Activated naive CD4-positive, alpha-beta T cell treated with anti-CD3 and anti-CD28 coated beads, Interleukin-2, amount 10 ng/mL, durations not matched to agents 7 days and 5 days (primary cell): ENCODE data around the gene PRTN3.

Experiments used
- CTCF ChIA-PET: fragments of 350-600 bp; sonication (Branson Sonifier 250); formaldehyde crosslinking; loops from one replicate; lab custom pipeline; 2021; ENCODE audit warnings: antibody characterized with exemption; lab: Charles Lee
- DNase-seq: peaks from one replicate; pipeline ENCODE4 v3.0.0-alpha.2; 2020
- H3K27ac Mint-ChIP-seq: one replicate; pipeline ENCODE4 v1.8.0; 2021; ENCODE audit warnings: mild to moderate bottlenecking, moderate library complexity, mixed read lengths
- H3K27me3 Mint-ChIP-seq: one replicate; pipeline ENCODE4 v1.8.0; 2021; ENCODE audit warnings: mild to moderate bottlenecking, mixed read lengths
- H3K36me3 Mint-ChIP-seq: one replicate; pipeline ENCODE4 v1.8.0; 2021; ENCODE audit warnings: mixed read lengths
- H3K4me1 Mint-ChIP-seq: one replicate; pipeline ENCODE4 v1.8.0; 2021; ENCODE audit warnings: mixed read lengths
- H3K4me3 Mint-ChIP-seq: one replicate; pipeline ENCODE4 v1.8.0; 2021; ENCODE audit warnings: mild to moderate bottlenecking, moderate library complexity, mixed read lengths
- H3K9me3 Mint-ChIP-seq: one replicate; pipeline ENCODE4 v1.8.0; 2021; ENCODE audit warnings: mixed read lengths

The PRTN3 gene

GRCh38 chr19:807627-808422, 33.0 kb upstream of the PRTN3 start:
- DNase-seq = no peak
- Mint-ChIP-seq H3K4me3 (no peak overlapping the region), H3K4me1 (peaks cover 12% of the 10 kb centered on the region), H3K9me3 (no peaks in the 10 kb centered on the region), H3K27me3 (no peaks in the 10 kb centered on the region), H3K36me3 (peaks cover 49% of the 10 kb centered on the region), H3K27ac (peak overlapping the region; percentile 64)
- CTCF ChIA-PET = no interaction called here

- Mint-ChIP-seq H3K4me1 (peaks cover 9% of the 10 kb centered on the region), H3K36me3 (peaks cover 46% of the 10 kb centered on the region), H3K27me3 (no peaks in the 10 kb centered on the region), H3K4me3 (no peak overlapping the region), H3K27ac (no peak overlapping the region), H3K9me3 (no peaks in the 10 kb centered on the region)
- CTCF ChIA-PET = no interaction called here
- no peak for DNase-seq
These were observed 32.4 kb upstream of the PRTN3 start for GRCh38 chr19:808423-808775.

- H3K36me3 Mint-ChIP-seq = peaks cover 48% of the 10 kb centered on the region
- H3K4me3 Mint-ChIP-seq = no peak overlapping the region
- no peaks in the 10 kb centered on the region for H3K27me3 Mint-ChIP-seq
- peaks cover 7% of the 10 kb centered on the region for H3K4me1 Mint-ChIP-seq
- no peak for DNase-seq
- H3K27ac Mint-ChIP-seq = no peak overlapping the region
- no peaks in the 10 kb centered on the region for H3K9me3 Mint-ChIP-seq
- CTCF ChIA-PET = no interaction called here
These were observed 30.5 kb upstream of the PRTN3 start for GRCh38 chr19:810077-810855.

GRCh38 chr19:810883-811489, 29.8 kb upstream of the PRTN3 start:
- Mint-ChIP-seq H3K36me3 (peaks cover 48% of the 10 kb centered on the region), H3K9me3 (no peaks in the 10 kb centered on the region), H3K4me1 (peaks cover 7% of the 10 kb centered on the region), H3K27ac (no peak overlapping the region), H3K4me3 (no peak overlapping the region), H3K27me3 (no peaks in the 10 kb centered on the region)
- CTCF ChIA-PET = no interaction called here
- no peak for DNase-seq

- Mint-ChIP-seq H3K4me1 (peaks cover 7% of the 10 kb centered on the region), H3K36me3 (peaks cover 51% of the 10 kb centered on the region), H3K27ac (no peak overlapping the region), H3K9me3 (no peaks in the 10 kb centered on the region), H3K27me3 (no peaks in the 10 kb centered on the region), H3K4me3 (no peak overlapping the region)
- no peak for DNase-seq
- CTCF ChIA-PET = no interaction called here
These were observed 29.2 kb upstream of the PRTN3 start for GRCh38 chr19:811506-812048.

GRCh38 chr19:812049-812746, 28.6 kb upstream of the PRTN3 start:
- Mint-ChIP-seq H3K36me3 (peaks cover 48% of the 10 kb centered on the region), H3K27ac (no peak overlapping the region), H3K27me3 (no peaks in the 10 kb centered on the region), H3K9me3 (no peaks in the 10 kb centered on the region), H3K4me3 (no peak overlapping the region), H3K4me1 (peaks cover 5% of the 10 kb centered on the region)
- CTCF ChIA-PET = no interaction called here
- DNase-seq = no peak

- CTCF ChIA-PET = no interaction called here
- no peak overlapping the region for H3K4me3 Mint-ChIP-seq
- no peaks in the 10 kb centered on the region for H3K27me3 Mint-ChIP-seq
- no peaks in the 10 kb centered on the region for H3K4me1 Mint-ChIP-seq
- no peak for DNase-seq
- H3K9me3 Mint-ChIP-seq = no peaks in the 10 kb centered on the region
- peaks cover 42% of the 10 kb centered on the region for H3K36me3 Mint-ChIP-seq
- no peak overlapping the region for H3K27ac Mint-ChIP-seq
These were observed 28.0 kb upstream of the PRTN3 start for GRCh38 chr19:812747-813218.

GRCh38 chr19:813219-814151, 27.3 kb upstream of the PRTN3 start:
- H3K4me3 Mint-ChIP-seq = no peak overlapping the region
- H3K27me3 Mint-ChIP-seq = no peaks in the 10 kb centered on the region
- peaks cover 38% of the 10 kb centered on the region for H3K36me3 Mint-ChIP-seq
- H3K27ac Mint-ChIP-seq = no peak overlapping the region
- no peak for DNase-seq
- CTCF ChIA-PET = no interaction called here
- H3K9me3 Mint-ChIP-seq = no peaks in the 10 kb centered on the region
- H3K4me1 Mint-ChIP-seq = no peaks in the 10 kb centered on the region

- Mint-ChIP-seq H3K4me3 (no peak overlapping the region), H3K27me3 (peaks cover under 1% of the 10 kb centered on the region), H3K4me1 (no peaks in the 10 kb centered on the region), H3K9me3 (no peaks in the 10 kb centered on the region), H3K27ac (peak overlapping the region; percentile 45), H3K36me3 (peaks cover 36% of the 10 kb centered on the region)
- DNase-seq = no peak
- CTCF ChIA-PET = no interaction called here
These were observed 26.4 kb upstream of the PRTN3 start for GRCh38 chr19:814152-815078.

GRCh38 chr19:815079-815774, 25.6 kb upstream of the PRTN3 start:
- Mint-ChIP-seq H3K4me3 (no peak overlapping the region), H3K36me3 (peaks cover 28% of the 10 kb centered on the region)

GRCh38 chr19:815775-816499, 24.9 kb upstream of the PRTN3 start:
- CTCF ChIA-PET = no interaction called here
- H3K9me3 Mint-ChIP-seq = no peaks in the 10 kb centered on the region
- H3K4me1 Mint-ChIP-seq = no peaks in the 10 kb centered on the region
- DNase-seq = no peak
- H3K36me3 Mint-ChIP-seq = peaks cover 23% of the 10 kb centered on the region
- H3K27ac Mint-ChIP-seq = no peak overlapping the region
- H3K4me3 Mint-ChIP-seq = no peak overlapping the region
- peaks cover 16% of the 10 kb centered on the region for H3K27me3 Mint-ChIP-seq

More at GRCh38 chr19:815079-815774, 25.6 kb upstream of the PRTN3 start:
- Mint-ChIP-seq H3K9me3 (no peaks in the 10 kb centered on the region), H3K27me3 (peaks cover 9% of the 10 kb centered on the region), H3K27ac (no peak overlapping the region), H3K4me1 (no peaks in the 10 kb centered on the region)
- no peak for DNase-seq
- CTCF ChIA-PET = no interaction called here
